Measurements from ENCODE around the gene TUBA4B.

Gene TUBA4B

DNA sequence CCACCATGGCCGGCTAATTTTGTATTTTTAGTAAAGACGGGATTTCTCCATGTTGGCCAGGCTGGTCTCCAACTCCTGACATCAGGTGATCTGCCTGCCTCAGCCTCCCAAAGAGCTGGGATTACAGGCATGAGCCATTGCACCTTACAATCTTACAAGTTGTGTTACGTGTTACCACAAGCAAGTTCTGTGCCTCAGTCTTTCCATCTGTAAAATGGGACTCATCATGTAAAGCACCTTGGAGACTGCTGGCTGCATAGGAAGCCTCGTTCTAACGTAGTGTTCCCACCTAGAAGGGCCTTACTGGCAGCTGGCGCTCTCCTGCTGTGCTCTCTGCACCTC, 36.1 kb downstream of the TUBA4B start:
- Histone ChIP-seq H3K27ac (peak overlapping the region; percentile 65 to 86), H3K4me3 (no peak overlapping the region)
- DNase-seq (ENCODE audit: low spot score) = peak; percentile 16
- no peak for TF ChIP-seq CTCF (IDR thresholded peaks at IDR 0.05)

- DNase-seq (ENCODE audit: low spot score) = peak; percentile 93
- TF ChIP-seq CTCF (IDR thresholded peaks at IDR 0.05) = no peak
- Histone ChIP-seq H3K4me3 (no peak overlapping the region), H3K27ac (peak overlapping the region; percentile 65 to 86)
Observed at GRCh38 chr2:219289537-219290361, 36.7 kb downstream of the TUBA4B start.

DNA sequence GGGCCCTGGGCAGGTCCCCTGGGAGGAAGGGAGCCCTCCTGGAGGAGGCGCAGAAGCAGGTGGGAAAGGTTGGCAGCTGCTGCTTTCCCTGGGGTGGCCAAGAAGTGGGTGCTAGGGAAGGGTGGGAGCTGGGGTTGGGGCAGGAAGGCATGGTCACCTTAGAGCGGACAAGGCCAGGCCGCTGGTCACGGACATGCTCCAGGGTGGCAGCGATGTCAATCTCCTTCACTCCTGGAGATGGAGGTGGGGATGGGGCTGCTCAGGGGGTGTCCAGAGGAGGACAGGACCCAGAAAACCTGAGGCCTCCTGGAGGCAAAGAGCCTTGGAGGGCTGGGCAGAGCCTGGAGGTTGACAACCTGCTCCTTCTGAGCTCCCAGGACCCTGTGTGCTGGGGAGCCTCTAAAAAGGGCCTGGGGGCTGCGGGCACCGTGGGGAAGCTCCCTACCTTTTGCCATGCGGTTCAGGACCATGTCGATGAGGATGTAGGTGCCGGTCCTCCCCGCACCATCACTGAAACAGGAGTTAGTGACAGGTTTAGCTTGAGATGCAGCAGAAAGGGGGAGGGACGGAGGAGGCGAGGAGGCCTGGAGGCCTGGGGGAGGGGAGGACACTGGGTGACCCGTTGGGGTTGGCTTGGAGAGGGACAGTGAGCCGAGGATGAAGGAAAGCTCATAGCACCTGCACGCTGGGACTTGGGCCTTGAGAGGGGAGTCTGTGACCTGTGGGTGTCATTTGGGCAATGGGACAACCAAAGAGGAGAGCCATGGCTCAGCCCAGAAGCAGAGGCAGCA, 37.5 kb downstream of the TUBA4B start:
- DNase-seq (ENCODE audit: low spot score) = peak; percentile 69
- no peak overlapping the region for H3K4me3 ChIP-seq
- TF ChIP-seq CTCF (IDR thresholded peaks at IDR 0.05) = no peak
- peak overlapping the region in 1 of 2 donors; percentile 86 for H3K27ac ChIP-seq

- peak; percentile 70 for DNase-seq (ENCODE audit: low spot score)
- Histone ChIP-seq H3K4me3 (no peak overlapping the region), H3K27ac (no peak overlapping the region)
- TF ChIP-seq CTCF (IDR thresholded peaks at IDR 0.05) = no peak
Observed at GRCh38 chr2:219291394-219291793, 38.4 kb downstream of the TUBA4B start.

DNA sequence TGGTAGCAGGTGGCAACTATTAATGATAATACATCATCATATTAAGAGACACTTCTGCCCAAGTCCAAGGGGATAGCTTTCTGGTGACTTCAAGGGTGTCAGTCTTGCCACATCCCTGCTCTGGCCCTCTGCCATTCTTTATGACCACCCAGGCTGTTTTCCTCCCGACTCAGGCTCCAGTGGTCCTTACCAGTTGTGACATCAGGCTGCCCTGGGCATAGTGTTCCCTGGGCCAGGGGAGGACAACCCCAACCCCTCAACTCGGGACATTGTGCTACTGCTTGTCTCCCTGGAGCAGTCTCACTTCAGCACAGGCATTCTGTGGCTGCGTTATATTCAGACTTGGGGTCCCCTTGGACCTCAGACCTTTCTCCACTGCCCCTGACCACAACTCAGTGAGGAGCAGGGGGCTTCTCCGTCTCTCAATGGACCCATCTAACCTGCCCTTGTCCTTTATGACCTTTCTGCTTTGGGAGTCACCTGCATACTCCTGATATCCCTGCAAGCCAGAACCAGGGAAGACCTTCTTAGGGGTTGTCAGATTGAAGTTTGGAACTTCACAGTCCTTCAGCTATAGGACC, 39.0 kb downstream of the TUBA4B start:
- peak; percentile 45 for DNase-seq (ENCODE audit: low spot score)
- Histone ChIP-seq H3K27ac (no peak overlapping the region), H3K4me3 (no peak overlapping the region)
- TF ChIP-seq CTCF (IDR thresholded peaks at IDR 0.05) = no peak

DNA sequence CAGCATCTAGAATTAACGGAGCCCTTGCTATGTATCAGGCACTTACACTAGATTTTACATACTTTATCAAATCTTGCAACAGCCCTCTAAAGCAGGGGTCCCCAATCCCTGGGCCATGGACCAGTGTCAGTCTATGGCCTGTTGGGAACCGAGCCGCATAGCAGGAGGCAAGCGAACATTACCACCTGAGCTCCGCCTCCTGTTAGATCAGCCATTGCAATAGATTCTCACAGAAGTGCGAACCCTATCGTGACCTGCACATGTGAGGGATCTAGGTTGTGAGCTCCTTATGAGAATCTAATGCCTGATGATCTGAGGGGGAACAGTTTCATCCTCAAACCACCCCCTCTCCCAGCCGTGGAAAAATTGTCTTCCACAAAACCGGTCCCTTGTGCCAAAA, 39.6 kb downstream of the TUBA4B start:
- Histone ChIP-seq H3K27ac (no peak overlapping the region), H3K4me3 (no peak overlapping the region)
- TF ChIP-seq CTCF (IDR thresholded peaks at IDR 0.05) = no peak
- DNase-seq (ENCODE audit: low spot score) = peak; percentile 40
